ENCODE data around the gene RHOT1.

DNA sequence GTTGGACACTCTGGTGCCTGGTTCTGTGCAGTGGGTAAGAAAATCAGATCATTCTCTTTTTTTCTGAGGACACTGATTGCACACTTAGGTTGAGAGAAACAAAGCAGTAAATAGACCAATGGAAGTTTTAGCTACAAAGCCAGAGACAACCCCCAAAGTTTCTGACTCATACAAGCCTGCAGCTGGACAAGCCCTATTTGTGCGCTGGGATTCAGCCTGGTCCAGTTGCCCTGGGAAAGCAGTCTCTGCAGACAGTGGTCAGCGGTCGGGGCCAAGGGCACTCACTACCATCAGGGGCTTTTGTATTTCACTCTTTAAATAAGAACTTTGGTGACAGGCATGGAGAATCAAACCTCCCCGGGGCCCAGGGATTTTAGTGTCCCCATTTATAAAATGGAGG, 117.3 kb downstream of the RHOT1 start:
- TF ChIP-seq CTCF (IDR thresholded peaks at IDR 0.05), result no peak
- no peak for TF ChIP-seq POLR2A (IDR thresholded peaks at IDR 0.05)

Data from lower leg skin (tissue), 3 donors.